Stomach smooth muscle (tissue), 2 donors: ENCODE results near the gene CAMK2B.

Experiments
- H3K27ac ChIP-seq: one replicate; pipeline ENCODE4 v1.7.0; 2013; ENCODE audit warnings: mild to moderate bottlenecking, low read length, inconsistent platforms
- H3K27me3 ChIP-seq, 2 donors: one replicate each; pipeline ENCODE4 v1.7.0; 2013; ENCODE audit warnings: low read length in 2 of 2; ENCODE audit not compliant: insufficient read depth in 2 of 2, control insufficient read depth in 1 of 2
- H3K36me3 ChIP-seq, 2 donors: one replicate each; pipeline ENCODE4 v1.7.0; 2013; ENCODE audit warnings: low read length in 2 of 2; ENCODE audit not compliant: control insufficient read depth in 2 of 2, insufficient read depth in 2 of 2
- H3K4me1 ChIP-seq: one replicate; pipeline ENCODE4 v1.7.0; 2013; ENCODE audit warnings: low read length; ENCODE audit not compliant: control insufficient read depth, insufficient read depth
- H3K4me3 ChIP-seq, 2 donors: one replicate each; pipeline ENCODE4 v1.7.0; 2013; ENCODE audit warnings: low read length in 2 of 2
- H3K9ac ChIP-seq, 2 donors: one replicate each; pipeline ENCODE4 v1.7.0; 2013; ENCODE audit warnings: low read length in 2 of 2, mild to moderate bottlenecking in 1 of 2
- H3K9me3 ChIP-seq, 2 donors: one replicate each; pipeline ENCODE4 v1.7.0; 2013; ENCODE audit warnings: low read length in 2 of 2; ENCODE audit not compliant: control insufficient read depth in 2 of 2
- donor health status: healthy.
- donor health status: Pancreatic carcinoma.

The CAMK2B gene

DNA sequence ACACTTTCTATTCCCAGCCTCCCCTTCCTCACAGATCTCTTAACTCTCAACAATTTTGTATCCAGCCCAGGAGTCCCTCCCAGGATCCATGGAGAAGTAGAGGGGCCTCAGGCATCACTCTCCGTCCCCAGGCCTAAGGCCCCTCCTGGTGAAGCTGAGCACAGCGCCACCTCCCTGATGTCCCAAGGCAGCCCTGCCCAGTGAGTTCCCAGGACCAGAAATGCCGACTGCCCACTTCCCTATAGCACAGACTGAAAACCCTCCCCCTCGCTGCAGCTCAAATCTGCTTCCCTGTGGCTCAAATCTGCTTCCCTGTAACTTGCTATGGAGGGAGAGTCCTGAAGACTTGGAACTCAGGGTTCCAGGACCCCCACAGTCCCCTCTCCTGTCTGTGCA is 89.1 kb downstream of the CAMK2B start:
- no peak overlapping the region for H3K27ac ChIP-seq
- H3K27me3 ChIP-seq = peaks cover 0 to 4% of the 10 kb centered on the region in 2 donors
- no peak overlapping the region for H3K4me3 ChIP-seq
- no peaks in the 10 kb centered on the region for H3K9me3 ChIP-seq
- H3K9ac ChIP-seq = no peak overlapping the region
- H3K36me3 ChIP-seq = no peaks in the 10 kb centered on the region
- H3K4me1 ChIP-seq = peaks cover 3% of the 10 kb centered on the region

DNA sequence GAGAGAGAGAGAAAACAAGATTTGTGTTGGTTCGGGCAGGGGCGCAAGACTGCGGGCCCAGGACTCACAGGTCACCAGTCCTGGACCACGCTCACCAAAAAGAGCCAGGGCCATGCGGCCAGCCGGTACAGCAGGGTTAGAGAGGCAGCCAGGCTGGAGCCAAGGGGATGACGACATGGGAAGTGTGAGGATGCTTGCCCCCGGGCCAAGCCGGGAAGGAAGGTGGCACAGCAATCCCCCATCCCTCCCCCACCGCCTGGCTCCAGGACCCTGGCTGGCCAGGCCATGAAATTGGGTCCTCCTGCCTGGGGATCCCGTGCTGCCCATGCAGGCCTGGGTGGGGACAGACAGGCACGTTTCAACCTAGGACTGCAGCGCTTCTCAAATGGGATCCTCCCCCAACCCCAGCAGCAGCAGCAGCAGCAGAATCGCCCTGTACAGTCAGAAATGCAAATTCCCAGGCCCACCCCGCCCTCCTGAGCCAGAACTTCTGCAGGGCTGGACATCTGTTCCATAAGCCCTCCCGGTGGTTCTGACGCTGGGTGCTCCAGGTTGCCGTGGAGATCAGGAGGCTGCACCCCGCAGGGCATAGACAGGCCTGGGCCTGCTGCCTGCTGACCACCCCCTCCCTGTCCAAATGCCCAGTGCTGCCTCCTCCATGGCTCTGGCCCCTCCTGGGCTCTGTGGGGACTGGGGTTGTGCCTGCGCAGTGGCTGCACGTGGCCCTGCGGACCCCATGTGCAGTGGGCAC is 89.6 kb downstream of the CAMK2B start:
- Histone ChIP-seq H3K9me3 (no peaks in the 10 kb centered on the region), H3K4me3 (no peak overlapping the region), H3K4me1 (no peaks in the 10 kb centered on the region), H3K36me3 (no peaks in the 10 kb centered on the region), H3K27ac (no peak overlapping the region), H3K9ac (no peak overlapping the region), H3K27me3 (peaks cover 0 to 4% of the 10 kb centered on the region in 2 donors)

DNA sequence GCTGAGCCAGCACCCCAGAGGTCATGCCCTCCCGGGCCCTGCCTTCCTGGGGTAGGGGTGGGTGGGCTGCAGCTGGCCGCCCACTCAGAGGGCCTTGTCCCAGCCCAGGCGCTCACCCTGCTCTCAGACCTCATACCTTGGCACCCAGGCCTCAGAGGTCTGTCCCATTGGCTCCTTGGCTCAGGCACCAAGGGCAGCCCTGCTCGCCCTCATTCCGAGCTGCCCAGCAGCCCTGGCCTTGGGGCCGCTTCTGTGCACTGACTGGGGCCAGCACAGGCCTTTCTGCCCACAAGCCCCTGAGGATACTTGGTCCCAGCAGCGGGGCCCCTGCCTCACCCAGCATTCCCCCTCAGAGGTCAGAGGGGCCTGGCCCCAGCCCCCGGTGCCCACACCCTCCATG is 90.3 kb downstream of the CAMK2B start:
- Histone ChIP-seq H3K4me1 (no peaks in the 10 kb centered on the region), H3K9ac (no peak overlapping the region), H3K27ac (no peak overlapping the region), H3K9me3 (no peaks in the 10 kb centered on the region), H3K27me3 (peaks cover 0 to 4% of the 10 kb centered on the region in 2 donors), H3K4me3 (no peak overlapping the region), H3K36me3 (no peaks in the 10 kb centered on the region)

DNA sequence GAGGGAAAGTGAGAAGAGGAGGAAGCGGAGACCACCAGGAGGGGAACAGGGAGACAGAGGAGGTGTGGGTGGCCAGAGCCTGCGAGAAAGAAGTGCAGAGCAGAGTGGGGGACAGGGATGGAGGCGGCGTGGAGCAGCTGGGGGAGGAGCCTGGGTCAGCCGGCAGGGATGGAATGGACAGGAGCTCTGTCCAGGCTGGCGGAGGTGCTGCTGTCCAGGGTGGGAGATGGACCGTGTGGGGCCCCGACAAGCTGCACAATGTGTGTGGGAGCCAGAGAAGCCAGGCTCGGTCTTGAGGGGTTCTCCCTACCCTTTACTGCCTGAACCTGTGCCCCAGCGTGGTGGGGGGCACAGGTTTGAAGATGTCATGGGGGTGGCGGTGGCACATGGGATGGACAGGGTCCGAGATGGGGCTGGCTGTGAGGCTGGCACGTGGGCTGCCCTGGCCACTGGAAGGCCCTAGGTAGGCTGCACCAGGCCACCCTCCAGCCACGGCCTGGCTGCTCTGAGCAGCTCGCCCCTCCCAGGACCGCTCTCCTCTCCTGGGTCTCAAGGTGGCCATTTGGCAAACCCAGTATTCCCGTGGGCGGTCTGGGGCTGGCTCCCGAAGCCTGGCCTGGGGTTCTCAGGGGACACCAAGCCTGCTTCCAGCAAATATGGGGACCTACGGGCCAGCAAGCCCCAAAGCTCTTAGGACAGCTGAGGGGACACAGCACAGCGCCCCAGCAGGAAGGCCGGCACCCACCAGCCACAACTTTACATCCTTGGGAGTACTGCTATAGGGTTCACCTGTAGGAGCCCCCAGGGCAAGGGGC is 92.3 kb downstream of the CAMK2B start:
- Histone ChIP-seq H3K9me3 (no peaks in the 10 kb centered on the region), H3K27me3 (no peaks in the 10 kb centered on the region), H3K4me1 (no peaks in the 10 kb centered on the region), H3K4me3 (no peak overlapping the region), H3K27ac (no peak overlapping the region), H3K9ac (no peak overlapping the region), H3K36me3 (no peaks in the 10 kb centered on the region)

DNA sequence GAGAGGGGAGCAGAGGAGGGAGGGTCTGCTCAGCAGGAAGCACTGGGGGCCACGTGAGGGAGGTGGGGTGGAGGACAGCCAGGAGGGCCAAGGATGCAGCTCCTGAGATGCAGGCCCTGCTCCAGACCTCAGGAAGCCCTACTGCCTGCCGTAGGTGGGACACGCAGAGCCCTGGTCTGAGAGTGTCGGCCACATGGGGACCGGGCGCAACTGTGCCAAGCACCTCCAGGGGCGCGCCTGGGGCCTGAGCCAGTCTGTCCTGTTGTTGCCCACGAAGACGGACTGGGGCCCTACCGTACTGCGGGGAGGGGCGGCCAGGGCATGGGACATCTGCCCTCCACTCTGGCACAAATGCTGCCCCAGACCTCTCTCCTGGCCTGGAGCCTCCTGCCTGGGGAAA is 93.0 kb downstream of the CAMK2B start:
- Histone ChIP-seq H3K9ac (no peak overlapping the region), H3K9me3 (no peaks in the 10 kb centered on the region), H3K27me3 (no peaks in the 10 kb centered on the region), H3K36me3 (no peaks in the 10 kb centered on the region), H3K4me1 (no peaks in the 10 kb centered on the region), H3K27ac (no peak overlapping the region), H3K4me3 (no peak overlapping the region)

DNA sequence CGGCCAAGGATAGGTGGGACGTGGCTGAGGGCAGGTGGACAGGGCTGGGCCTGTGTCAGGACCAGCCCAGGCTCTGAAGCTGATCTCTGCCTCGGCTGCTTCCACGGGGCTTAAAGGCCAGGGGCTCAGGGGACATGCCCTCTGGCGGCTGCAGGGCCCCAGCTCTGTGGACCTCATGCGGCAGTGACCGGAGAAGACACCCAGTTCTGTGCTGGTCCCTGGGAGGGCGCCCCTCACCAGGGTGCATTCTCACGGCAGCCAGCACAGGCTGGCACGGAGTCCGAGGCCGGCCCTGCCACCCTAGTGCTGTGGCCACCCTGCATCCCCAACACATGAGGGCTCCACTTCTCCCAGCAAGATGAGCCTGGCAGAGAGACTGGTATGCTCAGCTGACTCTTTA is 94.3 kb downstream of the CAMK2B start:
- Histone ChIP-seq H3K9ac (no peak overlapping the region), H3K9me3 (no peaks in the 10 kb centered on the region), H3K27me3 (peaks cover 4% of the 10 kb centered on the region in 2 donors), H3K4me1 (no peaks in the 10 kb centered on the region), H3K27ac (no peak overlapping the region), H3K36me3 (no peaks in the 10 kb centered on the region), H3K4me3 (no peak overlapping the region)

DNA sequence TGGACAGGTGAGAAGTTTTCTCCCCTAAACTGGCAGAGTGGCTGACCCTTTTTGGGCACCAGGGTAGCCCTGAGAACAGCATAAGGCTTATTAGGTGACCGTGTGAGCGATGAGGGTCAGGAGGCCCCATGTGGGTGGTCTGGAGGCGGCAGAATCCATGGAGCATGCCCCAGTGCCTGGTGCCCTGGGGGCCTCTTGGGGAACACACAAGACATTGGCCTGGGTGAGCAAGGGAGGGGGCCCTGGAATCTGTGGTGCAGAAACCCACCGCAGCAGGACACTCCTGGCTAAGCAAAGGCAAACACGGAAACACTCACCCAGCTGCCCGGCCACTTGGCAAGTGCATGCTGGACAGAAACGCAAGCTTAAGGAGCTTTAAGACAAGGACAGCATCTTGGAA is 95.1 kb downstream of the CAMK2B start:
- Histone ChIP-seq H3K9ac (no peak overlapping the region), H3K4me1 (no peaks in the 10 kb centered on the region)

DNA sequence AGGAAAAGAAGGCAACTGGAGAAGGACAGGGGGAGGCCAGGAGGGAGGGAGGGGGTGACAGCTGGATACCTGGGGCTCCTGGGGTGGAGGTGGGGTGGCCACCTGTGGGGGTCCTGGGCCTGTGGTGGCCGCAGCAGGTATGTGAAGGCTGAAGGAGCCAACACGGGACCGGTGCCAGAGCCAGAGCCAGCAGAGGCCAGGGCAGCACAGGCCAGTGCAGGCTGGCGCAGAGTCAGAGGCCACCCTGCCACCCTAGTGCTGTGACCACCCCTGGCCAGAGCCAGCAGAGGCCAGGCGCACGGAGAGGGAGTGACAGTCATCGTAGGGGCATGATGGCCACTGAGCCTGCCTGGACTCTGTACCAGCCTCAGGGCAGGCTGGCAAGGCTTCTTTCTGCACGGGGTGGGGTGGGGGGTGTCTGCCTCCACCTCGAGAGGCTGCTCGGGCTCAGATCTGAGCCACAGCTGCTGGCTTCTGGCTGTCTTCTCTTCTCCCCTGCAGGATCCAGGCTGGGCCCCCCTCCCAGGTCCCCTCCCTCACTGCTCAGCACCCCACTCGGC is 95.8 kb downstream of the CAMK2B start:
- no peak overlapping the region for H3K27ac ChIP-seq
- no peaks in the 10 kb centered on the region for H3K36me3 ChIP-seq
- H3K9ac ChIP-seq = no peak overlapping the region
- H3K4me3 ChIP-seq = no peak overlapping the region
- no peaks in the 10 kb centered on the region for H3K4me1 ChIP-seq
- no peaks in the 10 kb centered on the region for H3K9me3 ChIP-seq
- H3K27me3 ChIP-seq = peaks cover 12 to 13% of the 10 kb centered on the region in 2 donors

More for the DNA sequence above, 95.1 kb downstream of the CAMK2B start:
- Histone ChIP-seq H3K27ac (no peak overlapping the region), H3K36me3 (no peaks in the 10 kb centered on the region), H3K9me3 (no peaks in the 10 kb centered on the region), H3K27me3 (peaks cover 10 to 12% of the 10 kb centered on the region in 2 donors), H3K4me3 (no peak overlapping the region)

DNA sequence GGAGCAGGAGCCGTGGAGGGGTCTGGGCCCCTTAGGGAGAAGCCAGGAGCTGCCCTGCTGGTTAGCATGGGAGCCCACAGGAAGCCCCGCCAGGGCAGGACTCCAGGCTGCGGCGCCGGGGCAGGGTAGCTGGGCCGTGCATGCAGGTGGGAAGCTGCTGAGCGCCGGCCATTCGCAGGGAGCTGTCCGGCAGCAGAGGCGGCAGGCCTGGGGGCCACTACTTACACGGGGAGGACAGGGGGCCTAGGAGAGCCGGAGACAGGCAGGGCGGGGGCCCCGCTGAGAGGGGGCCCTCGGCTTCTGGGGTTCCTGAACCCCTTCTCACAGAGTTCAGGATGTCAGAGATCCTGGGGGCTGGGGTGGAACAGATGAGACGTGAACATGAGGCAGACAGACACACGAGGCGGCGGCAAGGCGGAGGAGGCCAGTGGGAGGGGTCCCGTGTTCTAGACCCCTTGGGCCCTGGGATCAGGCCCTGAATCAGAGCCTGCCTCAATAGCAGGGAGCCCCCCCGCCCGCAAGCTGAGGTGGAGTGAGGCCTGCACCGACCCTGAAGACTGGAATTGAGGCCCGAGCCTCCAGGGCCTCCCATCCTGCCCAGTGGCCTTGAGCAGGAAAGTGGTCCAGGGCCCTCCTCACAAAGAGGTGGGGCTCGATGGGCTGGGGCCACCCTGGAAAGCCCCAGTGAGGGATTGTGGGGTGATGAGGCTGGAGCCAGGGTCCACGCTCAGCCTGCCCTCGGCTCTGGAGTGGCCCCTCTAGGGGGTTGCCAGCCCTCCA is 96.6 kb downstream of the CAMK2B start:
- Histone ChIP-seq H3K27ac (no peak overlapping the region), H3K36me3 (no peaks in the 10 kb centered on the region), H3K4me1 (no peaks in the 10 kb centered on the region), H3K4me3 (no peak overlapping the region), H3K9me3 (no peaks in the 10 kb centered on the region), H3K9ac (no peak overlapping the region), H3K27me3 (peaks cover 14 to 15% of the 10 kb centered on the region in 2 donors)

DNA sequence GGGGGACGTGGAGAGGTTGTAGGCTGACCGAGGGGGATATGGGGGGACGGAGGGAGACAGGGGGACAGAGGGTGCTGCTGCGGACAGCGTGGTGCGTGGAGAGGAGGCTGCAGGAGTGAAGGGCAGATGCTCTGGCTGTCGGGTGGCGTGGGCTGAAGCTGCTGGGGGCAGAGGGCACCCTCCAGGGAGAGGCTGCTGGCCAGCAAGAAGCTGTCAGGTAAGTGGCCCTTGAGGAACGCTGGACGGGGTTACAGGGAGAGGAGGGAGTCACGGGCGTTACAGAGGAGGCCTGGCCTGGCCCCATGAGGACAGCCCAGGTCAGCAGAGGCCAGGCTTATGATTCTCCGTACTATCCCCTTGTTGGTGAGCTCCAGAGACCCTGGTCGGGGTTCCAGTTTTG is 97.5 kb downstream of the CAMK2B start:
- Histone ChIP-seq H3K36me3 (no peaks in the 10 kb centered on the region), H3K9ac (no peak overlapping the region), H3K4me1 (no peaks in the 10 kb centered on the region)

More for the DNA sequence above, 97.5 kb downstream of the CAMK2B start:
- Histone ChIP-seq H3K27ac (no peak overlapping the region), H3K4me3 (no peak overlapping the region), H3K27me3 (peaks cover 14 to 15% of the 10 kb centered on the region in 2 donors), H3K9me3 (no peaks in the 10 kb centered on the region)
